HepG2 (cell line): ENCODE data around the gene RPL3. TPM values are rescaled to one million over a fixed set of nuclear protein-coding genes. Genes with fewer than 3 reads are reported as not detected.

Source experiments
- ADNP ChIP-seq: sonication (generic); formaldehyde crosslinking; IDR thresholded peaks from 2 replicates; pipeline ENCODE4 v1.4.0; 2020; ENCODE audit warnings: missing genetic modification reagents
- ATF7-NPFF ChIP-seq: sonication (generic); formaldehyde crosslinking; IDR thresholded peaks from 2 replicates; pipeline ENCODE4 v1.8.1; 2023; ENCODE audit warnings: mild to moderate bottlenecking, low read depth, missing genetic modification reagents, moderate library complexity
- CENPX ChIP-seq: sonication (generic); formaldehyde crosslinking; IDR thresholded peaks from 2 replicates; pipeline ENCODE4 v1.9.0; 2021; ENCODE audit warnings: mild to moderate bottlenecking, missing genetic modification reagents, moderate library complexity
- KDM1A ChIP-seq: IDR thresholded peaks from 2 replicates; pipeline ENCODE4 v1.6.1; 2016; ENCODE audit warnings: missing compliant biosample characterization
- KDM4B ChIP-seq: sonication (generic); formaldehyde crosslinking; IDR thresholded peaks from 2 replicates; pipeline ENCODE4 v1.4.0; 2020; ENCODE audit warnings: missing genetic modification reagents
- NCOA2 ChIP-seq: sonication (generic); formaldehyde crosslinking; IDR thresholded peaks from 2 replicates; pipeline ENCODE4 v1.8.0; 2022; ENCODE audit warnings: inconsistent platforms
- PCBP2 ChIP-seq: fragments of 200-400 bp; formaldehyde crosslinking; optimal IDR thresholded peaks from 2 replicates; pipeline ENCODE3; 2018; ENCODE audit warnings: low read length, low read depth; ENCODE audit not compliant: poor library complexity, severe bottlenecking
- TAF15 ChIP-seq: fragments of 200-400 bp; formaldehyde crosslinking; IDR thresholded peaks from one replicate; pipeline ENCODE4 v1.6.1; 2018; ENCODE audit warnings: mild to moderate bottlenecking, low read depth, low read length; ENCODE audit not compliant: poor library complexity, severe bottlenecking
- ZNF577 ChIP-seq: sonication (generic); formaldehyde crosslinking; IDR thresholded peaks from 2 replicates; pipeline ENCODE4 v1.4.0; 2020; ENCODE audit warnings: mild to moderate bottlenecking, low read depth, missing genetic modification reagents, borderline replicate concordance
- ZNF589 ChIP-seq: sonication (generic); formaldehyde crosslinking; conservative IDR thresholded peaks from 2 replicates; pipeline ENCODE4 v1.8.0; 2022; ENCODE audit warnings: mild to moderate bottlenecking, moderate library complexity, missing genetic modification reagents
- ZNF629 ChIP-seq: sonication (generic); formaldehyde crosslinking; conservative IDR thresholded peaks from 2 replicates; pipeline ENCODE4 v1.5.0; 2020; ENCODE audit warnings: missing genetic modification reagents
- ZNF782 ChIP-seq: sonication (generic); formaldehyde crosslinking; IDR thresholded peaks from 2 replicates; pipeline ENCODE4 v1.4.0; 2020; ENCODE audit warnings: missing genetic modification reagents, mild to moderate bottlenecking, borderline replicate concordance
- polyA plus RNA-seq, 8 experiments: library from polyadenylated mRNA; depleted of rRNA in 3 of 8; stranded (reverse) in 7 of 8; unstranded in 1 of 8; fragments of >200 nt; fragmentation: Illumina TruSeq in 4 of 8; extraction: Trizol in 4 of 8; gene quantifications; 2 replicates each; pipeline versions ENCODE4 v1.2.1 to v1.2.3, GENCODE V29; 2011 to 2016; ENCODE audit warnings: low read depth in 4 of 8, missing spikeins in 1 of 8, mixed read lengths in 1 of 8; ENCODE audit not compliant: insufficient read depth in 1 of 8
- total RNA-seq, 5 experiments: library from RNA; depleted of rRNA; stranded (reverse); fragments of >200 nt; fragmentation: Illumina TruSeq; extraction: Trizol; gene quantifications; 2 replicates each; pipeline ENCODE4 v1.2.3, GENCODE V29; 2016; ENCODE audit warnings: low read depth in 1 of 5
- TF ChIP-seq, protein P1 (sequence below): IDR thresholded peaks from 2 replicates; pipeline ENCODE4 v1.6.1; 2016; ENCODE audit warnings: missing compliant biosample characterization, missing genetic modification reagents, borderline replicate concordance
- TF ChIP-seq, protein P2 (sequence below): sonication (generic); formaldehyde crosslinking; IDR thresholded peaks from 2 replicates; pipeline ENCODE4 v1.5.1; 2020; ENCODE audit warnings: missing genetic modification reagents, mild to moderate bottlenecking, borderline replicate concordance
- TF ChIP-seq, protein P3 (sequence below): sonication (generic); formaldehyde crosslinking; IDR thresholded peaks from 2 replicates; pipeline ENCODE4 v1.8.0; 2023; ENCODE audit warnings: mild to moderate bottlenecking, missing genetic modification reagents
- TF ChIP-seq, protein P4 (sequence below): sonication (generic); formaldehyde crosslinking; IDR thresholded peaks from 2 replicates; pipeline ENCODE4 v1.4.0; 2020; ENCODE audit warnings: missing genetic modification reagents
- TF ChIP-seq, protein P5 (sequence below): sonication (generic); formaldehyde crosslinking; IDR thresholded peaks from 2 replicates; pipeline ENCODE4 v1.4.0; 2020; ENCODE audit warnings: missing genetic modification reagents, borderline replicate concordance
- TF ChIP-seq, protein P6 (sequence below): sonication (generic); formaldehyde crosslinking; IDR thresholded peaks from 2 replicates; pipeline ENCODE4 v1.5.1; 2020; ENCODE audit warnings: mild to moderate bottlenecking, moderate library complexity, missing genetic modification reagents
- TF ChIP-seq, protein P7 (sequence below): sonication (generic); formaldehyde crosslinking; conservative IDR thresholded peaks from 2 replicates; pipeline ENCODE4 v1.4.0; 2020; ENCODE audit warnings: missing genetic modification reagents

The RPL3 gene
- total and polyA plus RNA-seq, 2 of the 13 experiments (the other 11 are each of a cell fraction or from before 2014, with no cell fraction given): 1,051 to 3,279 TPM

DNA sequence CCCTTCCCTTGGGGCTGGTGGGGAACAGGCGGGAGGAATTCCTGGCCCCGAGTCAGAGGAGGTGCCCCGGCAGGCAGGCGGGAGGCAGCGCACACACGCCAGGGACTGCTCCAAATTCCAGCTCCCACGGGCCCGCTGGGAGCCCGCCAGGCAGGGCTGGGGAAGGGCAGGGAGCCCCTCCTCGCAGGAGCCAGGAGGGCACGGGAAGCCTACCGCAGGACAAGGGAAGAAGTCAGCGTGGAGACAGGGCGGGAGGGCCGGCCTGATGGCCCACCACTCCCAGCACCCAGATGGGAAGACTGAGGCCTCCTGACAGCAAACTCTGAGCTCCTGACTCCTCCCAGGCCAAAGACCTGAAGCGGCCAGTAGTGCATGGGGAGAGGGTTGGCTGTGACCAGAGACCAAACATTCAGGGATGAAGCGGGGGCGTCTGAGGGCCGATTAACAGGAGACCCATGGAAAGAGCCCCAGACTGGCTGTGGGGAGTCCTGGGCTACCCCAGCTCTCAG is 22.4 kb downstream of the RPL3 start (continued):
- TF ChIP-seq, protein P1, sequence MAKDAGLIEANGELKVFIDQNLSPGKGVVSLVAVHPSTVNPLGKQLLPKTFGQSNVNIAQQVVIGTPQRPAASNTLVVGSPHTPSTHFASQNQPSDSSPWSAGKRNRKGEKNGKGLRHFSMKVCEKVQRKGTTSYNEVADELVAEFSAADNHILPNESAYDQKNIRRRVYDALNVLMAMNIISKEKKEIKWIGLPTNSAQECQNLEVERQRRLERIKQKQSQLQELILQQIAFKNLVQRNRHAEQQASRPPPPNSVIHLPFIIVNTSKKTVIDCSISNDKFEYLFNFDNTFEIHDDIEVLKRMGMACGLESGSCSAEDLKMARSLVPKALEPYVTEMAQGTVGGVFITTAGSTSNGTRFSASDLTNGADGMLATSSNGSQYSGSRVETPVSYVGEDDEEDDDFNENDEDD (CRISPR knock-in tag): no peak
- TF ChIP-seq NCOA2 (CRISPR knock-in tag) (no peak), ZNF782 (CRISPR knock-in tag) (no peak), ZNF577 (no peak), PCBP2 (no peak), ATF7-NPFF (CRISPR knock-in tag) (no peak), CENPX (no peak), ZNF629 (CRISPR knock-in tag) (peak; percentile 98), KDM4B (no peak), KDM1A (CRISPR knock-in tag) (peak; percentile 56; the same call in 1 of the 2 replicates), TAF15 (no peak), ZNF589 (CRISPR knock-in tag) (no peak), ADNP (CRISPR knock-in tag) (0 out of 2 replicates have a peak, but pooled peaks have one; percentile 68)
- TF ChIP-seq, protein P2, sequence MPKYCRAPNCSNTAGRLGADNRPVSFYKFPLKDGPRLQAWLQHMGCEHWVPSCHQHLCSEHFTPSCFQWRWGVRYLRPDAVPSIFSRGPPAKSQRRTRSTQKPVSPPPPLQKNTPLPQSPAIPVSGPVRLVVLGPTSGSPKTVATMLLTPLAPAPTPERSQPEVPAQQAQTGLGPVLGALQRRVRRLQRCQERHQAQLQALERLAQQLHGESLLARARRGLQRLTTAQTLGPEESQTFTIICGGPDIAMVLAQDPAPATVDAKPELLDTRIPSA: no peak
- TF ChIP-seq, protein P3, sequence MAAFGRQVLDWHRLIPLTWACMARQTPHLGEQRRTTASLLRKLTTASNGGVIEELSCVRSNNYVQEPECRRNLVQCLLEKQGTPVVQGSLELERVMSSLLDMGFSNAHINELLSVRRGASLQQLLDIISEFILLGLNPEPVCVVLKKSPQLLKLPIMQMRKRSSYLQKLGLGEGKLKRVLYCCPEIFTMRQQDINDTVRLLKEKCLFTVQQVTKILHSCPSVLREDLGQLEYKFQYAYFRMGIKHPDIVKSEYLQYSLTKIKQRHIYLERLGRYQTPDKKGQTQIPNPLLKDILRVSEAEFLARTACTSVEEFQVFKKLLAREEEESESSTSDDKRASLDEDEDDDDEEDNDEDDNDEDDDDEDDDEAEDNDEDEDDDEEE (CRISPR knock-in tag): no peak
- TF ChIP-seq, protein P4, sequence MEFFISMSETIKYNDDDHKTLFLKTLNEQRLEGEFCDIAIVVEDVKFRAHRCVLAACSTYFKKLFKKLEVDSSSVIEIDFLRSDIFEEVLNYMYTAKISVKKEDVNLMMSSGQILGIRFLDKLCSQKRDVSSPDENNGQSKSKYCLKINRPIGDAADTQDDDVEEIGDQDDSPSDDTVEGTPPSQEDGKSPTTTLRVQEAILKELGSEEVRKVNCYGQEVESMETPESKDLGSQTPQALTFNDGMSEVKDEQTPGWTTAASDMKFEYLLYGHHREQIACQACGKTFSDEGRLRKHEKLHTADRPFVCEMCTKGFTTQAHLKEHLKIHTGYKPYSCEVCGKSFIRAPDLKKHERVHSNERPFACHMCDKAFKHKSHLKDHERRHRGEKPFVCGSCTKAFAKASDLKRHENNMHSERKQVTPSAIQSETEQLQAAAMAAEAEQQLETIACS (CRISPR knock-in tag): no peak
- TF ChIP-seq, protein P5, sequence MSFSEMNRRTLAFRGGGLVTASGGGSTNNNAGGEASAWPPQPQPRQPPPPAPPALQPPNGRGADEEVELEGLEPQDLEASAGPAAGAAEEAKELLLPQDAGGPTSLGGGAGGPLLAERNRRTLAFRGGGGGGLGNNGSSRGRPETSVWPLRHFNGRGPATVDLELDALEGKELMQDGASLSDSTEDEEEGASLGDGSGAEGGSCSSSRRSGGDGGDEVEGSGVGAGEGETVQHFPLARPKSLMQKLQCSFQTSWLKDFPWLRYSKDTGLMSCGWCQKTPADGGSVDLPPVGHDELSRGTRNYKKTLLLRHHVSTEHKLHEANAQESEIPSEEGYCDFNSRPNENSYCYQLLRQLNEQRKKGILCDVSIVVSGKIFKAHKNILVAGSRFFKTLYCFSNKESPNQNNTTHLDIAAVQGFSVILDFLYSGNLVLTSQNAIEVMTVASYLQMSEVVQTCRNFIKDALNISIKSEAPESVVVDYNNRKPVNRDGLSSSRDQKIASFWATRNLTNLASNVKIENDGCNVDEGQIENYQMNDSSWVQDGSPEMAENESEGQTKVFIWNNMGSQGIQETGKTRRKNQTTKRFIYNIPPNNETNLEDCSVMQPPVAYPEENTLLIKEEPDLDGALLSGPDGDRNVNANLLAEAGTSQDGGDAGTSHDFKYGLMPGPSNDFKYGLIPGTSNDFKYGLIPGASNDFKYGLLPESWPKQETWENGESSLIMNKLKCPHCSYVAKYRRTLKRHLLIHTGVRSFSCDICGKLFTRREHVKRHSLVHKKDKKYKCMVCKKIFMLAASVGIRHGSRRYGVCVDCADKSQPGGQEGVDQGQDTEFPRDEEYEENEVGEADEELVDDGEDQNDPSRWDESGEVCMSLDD (CRISPR knock-in tag): no peak
- TF ChIP-seq, protein P6, sequence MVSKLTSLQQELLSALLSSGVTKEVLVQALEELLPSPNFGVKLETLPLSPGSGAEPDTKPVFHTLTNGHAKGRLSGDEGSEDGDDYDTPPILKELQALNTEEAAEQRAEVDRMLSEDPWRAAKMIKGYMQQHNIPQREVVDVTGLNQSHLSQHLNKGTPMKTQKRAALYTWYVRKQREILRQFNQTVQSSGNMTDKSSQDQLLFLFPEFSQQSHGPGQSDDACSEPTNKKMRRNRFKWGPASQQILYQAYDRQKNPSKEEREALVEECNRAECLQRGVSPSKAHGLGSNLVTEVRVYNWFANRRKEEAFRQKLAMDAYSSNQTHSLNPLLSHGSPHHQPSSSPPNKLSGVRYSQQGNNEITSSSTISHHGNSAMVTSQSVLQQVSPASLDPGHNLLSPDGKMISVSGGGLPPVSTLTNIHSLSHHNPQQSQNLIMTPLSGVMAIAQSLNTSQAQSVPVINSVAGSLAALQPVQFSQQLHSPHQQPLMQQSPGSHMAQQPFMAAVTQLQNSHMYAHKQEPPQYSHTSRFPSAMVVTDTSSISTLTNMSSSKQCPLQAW (CRISPR knock-in tag): no peak
- TF ChIP-seq, protein P7, sequence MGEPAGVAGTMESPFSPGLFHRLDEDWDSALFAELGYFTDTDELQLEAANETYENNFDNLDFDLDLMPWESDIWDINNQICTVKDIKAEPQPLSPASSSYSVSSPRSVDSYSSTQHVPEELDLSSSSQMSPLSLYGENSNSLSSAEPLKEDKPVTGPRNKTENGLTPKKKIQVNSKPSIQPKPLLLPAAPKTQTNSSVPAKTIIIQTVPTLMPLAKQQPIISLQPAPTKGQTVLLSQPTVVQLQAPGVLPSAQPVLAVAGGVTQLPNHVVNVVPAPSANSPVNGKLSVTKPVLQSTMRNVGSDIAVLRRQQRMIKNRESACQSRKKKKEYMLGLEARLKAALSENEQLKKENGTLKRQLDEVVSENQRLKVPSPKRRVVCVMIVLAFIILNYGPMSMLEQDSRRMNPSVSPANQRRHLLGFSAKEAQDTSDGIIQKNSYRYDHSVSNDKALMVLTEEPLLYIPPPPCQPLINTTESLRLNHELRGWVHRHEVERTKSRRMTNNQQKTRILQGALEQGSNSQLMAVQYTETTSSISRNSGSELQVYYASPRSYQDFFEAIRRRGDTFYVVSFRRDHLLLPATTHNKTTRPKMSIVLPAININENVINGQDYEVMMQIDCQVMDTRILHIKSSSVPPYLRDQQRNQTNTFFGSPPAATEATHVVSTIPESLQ (CRISPR knock-in tag): no peak
